H9 (cell line): ENCODE results near the gene LIN7C. TPM values are rescaled to one million over a fixed set of nuclear protein-coding genes. Genes with fewer than 3 reads are reported as not detected.

Experiments used
- DNase-seq: peaks from one replicate; pipeline ENCODE4 v3.0.0-alpha.2; 2017
- H2AFZ ChIP-seq: one replicate; pipeline ENCODE4 v1.6.1; 2013; ENCODE audit warnings: mild to moderate bottlenecking, low read length, control low read depth, moderate library complexity
- H2AK5ac ChIP-seq: 2 replicates; pipeline ENCODE4 v1.6.1; 2013; ENCODE audit warnings: low read length, control low read depth, mixed read lengths; ENCODE audit not compliant: insufficient read length
- H2BK120ac ChIP-seq: one replicate; pipeline ENCODE4 v1.6.1; 2013; ENCODE audit warnings: low read depth, mild to moderate bottlenecking, low read length, control low read depth, inconsistent platforms; ENCODE audit not compliant: poor library complexity, severe bottlenecking
- H2BK12ac ChIP-seq: 2 replicates; pipeline ENCODE4 v1.6.1; 2013; ENCODE audit warnings: low read length, control low read depth, mixed read lengths, low read depth; ENCODE audit not compliant: insufficient read length
- H2BK15ac ChIP-seq: 2 replicates; pipeline ENCODE4 v1.6.1; 2013; ENCODE audit warnings: low read depth, low read length, control low read depth
- H2BK20ac ChIP-seq: one replicate; pipeline ENCODE4 v1.6.1; 2013; ENCODE audit warnings: low read depth, mild to moderate bottlenecking, low read length, control low read depth, inconsistent platforms; ENCODE audit not compliant: poor library complexity, severe bottlenecking
- H2BK5ac ChIP-seq: 2 replicates; pipeline ENCODE4 v1.6.1; 2013; ENCODE audit warnings: low read length, control low read depth, mixed read lengths; ENCODE audit not compliant: insufficient read length
- H3K14ac ChIP-seq: 2 replicates; pipeline ENCODE4 v1.6.1; 2013; ENCODE audit warnings: low read length, control low read depth; ENCODE audit not compliant: insufficient read depth
- H3K18ac ChIP-seq: 2 replicates; pipeline ENCODE4 v1.6.1; 2013; ENCODE audit warnings: low read depth, mild to moderate bottlenecking, mixed read lengths, low read length, control low read depth; ENCODE audit not compliant: insufficient read length
- H3K23ac ChIP-seq: 2 replicates; pipeline ENCODE4 v1.6.1; 2013; ENCODE audit warnings: low read length, control low read depth, mixed read lengths, low read depth; ENCODE audit not compliant: insufficient read length
- H3K23me2 ChIP-seq: 2 replicates; pipeline ENCODE4 v1.6.1; 2013; ENCODE audit warnings: low read depth, mild to moderate bottlenecking, mixed read lengths, low read length, control low read depth; ENCODE audit not compliant: insufficient read length, poor library complexity, severe bottlenecking
- H3K27ac ChIP-seq: 2 replicates; pipeline ENCODE4 v1.5.1; 2013; ENCODE audit warnings: low read length, control low read depth, mixed read lengths, low read depth; ENCODE audit not compliant: insufficient read length
- H3K27me3 ChIP-seq: 2 replicates; pipeline ENCODE4 v1.6.1; 2013; ENCODE audit warnings: low read length, control low read depth, inconsistent platforms; ENCODE audit not compliant: insufficient read depth
- H3K4ac ChIP-seq: 2 replicates; pipeline ENCODE4 v1.6.1; 2013; ENCODE audit warnings: low read depth, mild to moderate bottlenecking, control low read depth, inconsistent platforms, low read length, moderate library complexity
- H3K4me1 ChIP-seq: 2 replicates; pipeline ENCODE4 v1.6.1; 2013; ENCODE audit warnings: low read length, control low read depth, inconsistent platforms; ENCODE audit not compliant: insufficient read depth
- H3K4me2 ChIP-seq: 2 replicates; pipeline ENCODE4 v1.6.1; 2013; ENCODE audit warnings: low read length, control low read depth, mixed read lengths; ENCODE audit not compliant: insufficient read length, insufficient read depth
- H3K56ac ChIP-seq: 2 replicates; pipeline ENCODE4 v1.6.1; 2013; ENCODE audit warnings: low read depth, mild to moderate bottlenecking, mixed read lengths, low read length, control low read depth; ENCODE audit not compliant: insufficient read length
- H3K79me1 ChIP-seq: 2 replicates; pipeline ENCODE4 v1.6.1; 2013; ENCODE audit warnings: low read depth, mild to moderate bottlenecking, moderate library complexity, low read length, control low read depth, inconsistent platforms; ENCODE audit not compliant: insufficient read depth, poor library complexity, severe bottlenecking
- H3K79me2 ChIP-seq: 2 replicates; pipeline ENCODE4 v1.6.1; 2013; ENCODE audit warnings: low read length, control low read depth, inconsistent platforms; ENCODE audit not compliant: insufficient read depth
- H3K9ac ChIP-seq: 2 replicates; pipeline ENCODE4 v1.6.1; 2013; ENCODE audit warnings: low read length, control low read depth, mixed read lengths; ENCODE audit not compliant: insufficient read length; ENCODE audit errors: extremely low read depth
- H3K9me3 ChIP-seq: one replicate; pipeline ENCODE4 v1.6.1; 2013; ENCODE audit warnings: low read depth, low read length, inconsistent platforms; ENCODE audit not compliant: control insufficient read depth
- H3T11ph ChIP-seq: one replicate; pipeline ENCODE4 v1.6.1; 2013; ENCODE audit warnings: mild to moderate bottlenecking, low read length, control low read depth, inconsistent platforms
- H4K20me1 ChIP-seq: one replicate; pipeline ENCODE4 v1.6.1; 2013; ENCODE audit not compliant: control insufficient read depth, insufficient read length, insufficient read depth
- H4K5ac ChIP-seq: 2 replicates; pipeline ENCODE4 v1.6.1; 2013; ENCODE audit warnings: low read depth, mild to moderate bottlenecking, mixed read lengths, low read length, control low read depth; ENCODE audit not compliant: insufficient read length
- H4K8ac ChIP-seq: replicated peaks from 2 replicates; pipeline ENCODE4 v1.6.1; 2013; ENCODE audit warnings: low read length, control low read depth, mixed read lengths, low read depth; ENCODE audit not compliant: insufficient read length
- H4K91ac ChIP-seq: 2 replicates; pipeline ENCODE4 v1.6.1; 2013; ENCODE audit warnings: low read depth, mild to moderate bottlenecking, moderate library complexity, mixed read lengths, low read length, control low read depth; ENCODE audit not compliant: insufficient read length
- H3K27ac Mint-ChIP-seq, 3 experiments: 2 replicates in 2 of 3; 3 replicates in 1 of 3; pipeline ENCODE4 v1.8.0; 2020 to 2021; ENCODE audit warnings: mixed read lengths in 3 of 3, mild to moderate bottlenecking in 1 of 3, moderate library complexity in 1 of 3
- H3K27me3 Mint-ChIP-seq: 2 replicates; pipeline ENCODE4 v1.8.0; 2021; ENCODE audit warnings: low read depth, mild to moderate bottlenecking, moderate library complexity, mixed read lengths
- H3K36me3 Mint-ChIP-seq, 3 experiments: 2 replicates in 2 of 3; 3 replicates in 1 of 3; pipeline ENCODE4 v1.8.0; 2020 to 2021; ENCODE audit warnings: low read depth in 3 of 3, mixed read lengths in 3 of 3; ENCODE audit not compliant: insufficient read depth in 1 of 3
- H3K4me1 Mint-ChIP-seq, 2 experiments: 2 replicates each; pipeline ENCODE4 v1.8.0; 2020; ENCODE audit warnings: mixed read lengths in 2 of 2
- H3K4me3 Mint-ChIP-seq, 2 experiments: 2 replicates in 1 of 2; 3 replicates in 1 of 2; pipeline ENCODE4 v1.8.0; 2020 to 2021; ENCODE audit warnings: mild to moderate bottlenecking in 2 of 2, mixed read lengths in 2 of 2, moderate library complexity in 1 of 2
- H3K9me3 Mint-ChIP-seq, 2 experiments: 2 replicates in 1 of 2; 3 replicates in 1 of 2; pipeline ENCODE4 v1.8.0; 2020; ENCODE audit warnings: mild to moderate bottlenecking in 2 of 2, mixed read lengths in 2 of 2, moderate library complexity in 1 of 2
- CTCF ChIP-seq: fragments of 200-600 bp; sonication (generic); conservative IDR thresholded peaks from 3 replicates; pipeline ENCODE4 v1.8.0; 2021; ENCODE audit warnings: antibody characterized with exemption, mild to moderate bottlenecking
- WGBS: extraction: QIAGEN DNeasy Blood & Tissue Kit; methylation state at CpG from one replicate; pipeline ENCODE4 v1.1.7; 2013; ENCODE audit warnings: missing lambda C conversion rate, low lambda C conversion rate, mixed read lengths; ENCODE audit not compliant: insufficient read length; ENCODE audit errors: extremely low coverage; 5-methylcytosine and 5-hydroxymethylcytosine counted together
- total RNA-seq: library from RNA; stranded (reverse); gene quantifications from 2 replicates; pipeline ENCODE4 v1.2.1, GENCODE V29; 2021

LIN7C gene
- total RNA-seq, 1 experiment from 2014 or later, result 40.0 TPM

- Mint-ChIP-seq H3K27me3 (peaks cover 13% of the 10 kb centered on the region), H3K9me3 (no peaks in the 10 kb centered on the region), H3K36me3 (no peaks in the 10 kb centered on the region), H3K4me1 (peaks cover 7 to 9% of the 10 kb centered on the region in 2 experiments), H3K4me3 (no peak overlapping the region), H3K27ac (no peak overlapping the region)
- Histone ChIP-seq H2BK20ac (no peak overlapping the region), H4K5ac (no peak overlapping the region), H3K56ac (no peak overlapping the region), H4K8ac (no peak overlapping the region), H3K4me2 (no peak overlapping the region), H2BK120ac (no peak overlapping the region), H3K23me2 (no peaks in the 10 kb centered on the region), H3K4me1 (no peaks in the 10 kb centered on the region), H2AK5ac (no peak overlapping the region), H3K9me3 (no peaks in the 10 kb centered on the region), H2BK12ac (no peak overlapping the region), H3K4ac (no peak overlapping the region), H3K27me3 (no peaks in the 10 kb centered on the region), H4K91ac (no peak overlapping the region), H3K27ac (no peak overlapping the region), H2BK5ac (no peak overlapping the region), H2BK15ac (no peak overlapping the region), H4K20me1 (no peaks in the 10 kb centered on the region), H3K23ac (no peak overlapping the region), H3K79me2 (no peaks in the 10 kb centered on the region), H3K79me1 (no peaks in the 10 kb centered on the region), H3T11ph (no peak overlapping the region), H2AFZ (no peak overlapping the region), H3K14ac (no peak overlapping the region), H3K9ac (no peak overlapping the region), H3K18ac (no peak overlapping the region)
- no peak for DNase-seq
- WGBS, result no CpG with 5 or more reads among the region's 4 CpGs
- no peak for TF ChIP-seq CTCF
These were observed 8.0 kb upstream of the LIN7C start for GRCh38 chr11:27514558-27514957.
